Activated CD4-positive, alpha-beta T cell treated with anti-CD3 and anti-CD28 coated beads, Interleukin-2, Interleukin-4, amounts not matched to agents 100 ng/mL and 50 ng/mL, durations not matched to agents 16 hours and 8 hours (primary cell): ENCODE data around the gene MMP24.
"Not testable (repeated sequence)": the region's sequence is repeated elsewhere in the genome, so short reads cannot be mapped to it uniquely, and the experiment has no call there.

Experiments used
- DNase-seq: peaks from one replicate; pipeline ENCODE4 v3.0.0-alpha.2; 2020; ENCODE audit warnings: low spot score

MMP24 gene

GRCh38 chr20:35257175-35257909 lies 30.9 kb downstream of the MMP24 start:
- DNase-seq: no peak

- no peak for DNase-seq
Observed at GRCh38 chr20:35260426-35260825, 33.9 kb downstream of the MMP24 start.

- DNase-seq: not testable (repeated sequence)
Observed at GRCh38 chr20:35262321-35262720, 35.8 kb downstream of the MMP24 start.

GRCh38 chr20:35262731-35263531 lies 36.4 kb downstream of the MMP24 start:
- DNase-seq: not testable (repeated sequence)

GRCh38 chr20:35263532-35264341 lies 37.2 kb downstream of the MMP24 start:
- DNase-seq: no peak

- DNase-seq: no peak
Observed at GRCh38 chr20:35264755-35265154, 38.3 kb downstream of the MMP24 start.

GRCh38 chr20:35267092-35267491 lies 40.6 kb downstream of the MMP24 start:
- no peak for DNase-seq

- peak; percentile 52 for DNase-seq
Observed at GRCh38 chr20:35269055-35269781, 42.7 kb downstream of the MMP24 start.

- DNase-seq: no peak
Observed at GRCh38 chr20:35270021-35270902, 43.8 kb downstream of the MMP24 start.

- no peak for DNase-seq
Observed at GRCh38 chr20:35271073-35271882, 44.8 kb downstream of the MMP24 start.

GRCh38 chr20:35271904-35272303 lies 45.4 kb downstream of the MMP24 start:
- DNase-seq: no peak

- DNase-seq: no peak
Observed at GRCh38 chr20:35273449-35274171, 47.1 kb downstream of the MMP24 start.

- no peak for DNase-seq
Observed at GRCh38 chr20:35274172-35275092, 47.9 kb downstream of the MMP24 start.

- DNase-seq: no peak
Observed at GRCh38 chr20:35275741-35276251, 49.3 kb downstream of the MMP24 start.

GRCh38 chr20:35276408-35276807 lies 49.9 kb downstream of the MMP24 start:
- no peak for DNase-seq

GRCh38 chr20:35277127-35277526 lies 50.6 kb downstream of the MMP24 start:
- no peak for DNase-seq

GRCh38 chr20:35277531-35278395 lies 51.3 kb downstream of the MMP24 start, which contains the start of gene MMP24OS:
Gene MMP24OS (minus strand): TSS chr20:35278122. CDS start chr20:35277929, 193 bp downstream.
- peak; percentile 95 for DNase-seq
